BJ (cell line): Measurements from ENCODE around the gene URB1. TPM values are rescaled to one million over a fixed set of nuclear protein-coding genes. Genes with fewer than 3 reads are reported as not detected.

ENCODE experiments used
- CTCF ChIA-PET: fragments of 350-600 bp; formaldehyde crosslinking; extraction: SDS; loops from one replicate; lab custom pipeline; 2021; ENCODE audit warnings: antibody characterized with exemption, inconsistent platforms; lab: Yijun Ruan, JAX
- POLR2A ChIA-PET: fragments of 300-600 bp; sonication (Branson Sonifier 250); formaldehyde crosslinking; extraction: SDS; loops from one replicate; lab custom pipeline; 2021; ENCODE audit warnings: antibody characterized with exemption; lab: Charles Lee
- DNase-seq: peaks from one replicate; pipeline ENCODE4 v3.0.0-alpha.2; 2011; ENCODE audit warnings: low read depth
- H3K27me3 ChIP-seq: 2 replicates; pipeline ENCODE4 v1.6.0; 2011; ENCODE audit warnings: low read length; ENCODE audit not compliant: control insufficient read depth, insufficient read depth
- H3K36me3 ChIP-seq: 2 replicates; pipeline ENCODE4 v1.5.1; 2011; ENCODE audit warnings: low read length; ENCODE audit not compliant: control insufficient read depth, insufficient read depth
- H3K4me3 ChIP-seq: 2 replicates; pipeline ENCODE4 v1.5.1; 2011; ENCODE audit warnings: low read depth, mild to moderate bottlenecking, control low read depth, low read length
- CTCF ChIP-seq: IDR thresholded peaks from 2 replicates; pipeline ENCODE4 v1.5.1; 2011; ENCODE audit warnings: low read depth, mild to moderate bottlenecking, control low read depth, inconsistent platforms, low read length, moderate library complexity; ENCODE audit not compliant: insufficient read depth
- polyA plus RNA-seq: library from polyadenylated mRNA; depleted of rRNA; stranded (reverse); fragments of >200 nt; gene quantifications from 2 replicates; pipeline ENCODE4 v1.2.3, GENCODE V29; 2011

URB1 gene
- polyA plus RNA-seq, 1 experiment = 8.8 TPM

GRCh38 chr21:32297449-32297848 lies 95.4 kb downstream of the URB1 start:
- no peak for TF ChIP-seq CTCF
- DNase-seq = no peak
- no peaks in the 10 kb centered on the region for H3K27me3 ChIP-seq
- H3K36me3 ChIP-seq = peaks cover 4% of the 10 kb centered on the region
- CTCF ChIA-PET = interaction anchor here (0.6 to 0.7 kb wide), 2 partner anchors 63 to 422 kb away, joined by 3 to 4 read pairs; no protein-coding TSS in a partner anchor
- no peak overlapping the region for H3K4me3 ChIP-seq
- POLR2A ChIA-PET = no interaction called here

GRCh38 chr21:32285476-32285875 lies 107.3 kb downstream of the URB1 start:
- Histone ChIP-seq H3K36me3 (no peaks in the 10 kb centered on the region; the same call in 1 of the 2 replicates), H3K4me3 (no peak overlapping the region), H3K27me3 (no peaks in the 10 kb centered on the region)
- no peak for TF ChIP-seq CTCF
- DNase-seq = no peak
- ChIA-PET CTCF (no interaction called here), POLR2A (interaction anchor here (0.7 kb wide), 1 partner anchor 54 kb away, joined by 4 read pairs; no protein-coding TSS in a partner anchor)

GRCh38 chr21:32282992-32283391 lies 109.8 kb downstream of the URB1 start:
- H3K36me3 ChIP-seq = no peaks in the 10 kb centered on the region; the same call in 1 of the 2 replicates
- ChIA-PET CTCF (no interaction called here), POLR2A (no interaction called here)
- no peak for TF ChIP-seq CTCF
- H3K4me3 ChIP-seq = no peak overlapping the region
- no peak for DNase-seq
- no peaks in the 10 kb centered on the region for H3K27me3 ChIP-seq

- no peak for DNase-seq
- TF ChIP-seq CTCF = no peak
- no peak overlapping the region for H3K4me3 ChIP-seq
- H3K27me3 ChIP-seq = no peaks in the 10 kb centered on the region
- ChIA-PET POLR2A (no interaction called here), CTCF (no interaction called here)
- no peaks in the 10 kb centered on the region; the same call in 1 of the 2 replicates for H3K36me3 ChIP-seq
Observed at GRCh38 chr21:32281531-32281930, 111.3 kb downstream of the URB1 start.

- TF ChIP-seq CTCF = no peak
- no peak for DNase-seq
- POLR2A ChIA-PET = no interaction called here
- CTCF ChIA-PET = interaction anchor here (0.6 to 1.8 kb wide), 2 partner anchors 409 to 493 kb away, joined by 3 to 5 read pairs; no protein-coding TSS in a partner anchor
- Histone ChIP-seq H3K36me3 (no peaks in the 10 kb centered on the region; the same call in 1 of the 2 replicates), H3K4me3 (peak overlapping the region; percentile 98), H3K27me3 (no peaks in the 10 kb centered on the region)
Observed at GRCh38 chr21:32279377-32279680, 113.5 kb downstream of the URB1 start.
